Thymus (tissue), 11 donors: Measurements from ENCODE around the gene SLC15A1. TPM values are rescaled to one million over a fixed set of nuclear protein-coding genes. Genes with fewer than 3 reads are reported as not detected.

Source experiments
- DNase-seq, 9 donors: peaks; one replicate each; pipeline ENCODE4 v3.0.0-alpha.2; 2013; ENCODE audit warnings: low spot score in 9 of 9, low read depth in 6 of 9, missing footprints in 1 of 9
- H3K27ac ChIP-seq, 2 donors: one replicate each; pipeline ENCODE4 v1.5.1; 2013; ENCODE audit warnings: control low read depth in 1 of 2, low read depth in 1 of 2, low read length in 1 of 2, mild to moderate bottlenecking in 1 of 2, moderate library complexity in 1 of 2
- H3K27me3 ChIP-seq, 2 donors: one replicate each; pipeline ENCODE4 v1.5.1; 2013; ENCODE audit warnings: low read length in 1 of 2; ENCODE audit not compliant: control insufficient read depth in 2 of 2, insufficient read depth in 1 of 2
- H3K36me3 ChIP-seq, 2 donors: one replicate each; pipeline ENCODE4 v1.5.1; 2013; ENCODE audit warnings: low read length in 1 of 2, mild to moderate bottlenecking in 1 of 2, moderate library complexity in 1 of 2; ENCODE audit not compliant: control insufficient read depth in 2 of 2, insufficient read depth in 2 of 2
- H3K4me1 ChIP-seq, 2 donors: one replicate each; pipeline ENCODE4 v1.5.1; 2013; ENCODE audit warnings: low read length in 2 of 2; ENCODE audit not compliant: control insufficient read depth in 2 of 2, insufficient read depth in 2 of 2
- H3K4me3 ChIP-seq, 2 donors: one replicate each; pipeline ENCODE4 v1.5.1; 2013; ENCODE audit warnings: low read length in 2 of 2, control low read depth in 1 of 2, mild to moderate bottlenecking in 1 of 2
- H3K9me3 ChIP-seq, 2 donors: one replicate each; pipeline ENCODE4 v1.5.1; 2013; ENCODE audit warnings: low read length in 1 of 2, mild to moderate bottlenecking in 1 of 2; ENCODE audit not compliant: control insufficient read depth in 2 of 2, insufficient read depth in 1 of 2
- WGBS: extraction: QIAGEN DNeasy Blood & Tissue Kit; methylation state at CpG from one replicate; pipeline ENCODE4 v1.1.7; 2013; 5-methylcytosine and 5-hydroxymethylcytosine counted together
- polyA plus RNA-seq: library from polyadenylated mRNA; stranded (reverse); fragments of 200-250 nt; gene quantifications from one replicate; pipeline ENCODE4 v1.2.3, GENCODE V29; 2013
- total RNA-seq: library from RNA; stranded (reverse); fragments of 120-200 nt; gene quantifications from one replicate; pipeline ENCODE4 v1.2.4, GENCODE V29; 2013
- donor health status: healthy.

SLC15A1 gene
- total and polyA plus RNA-seq, 2 donors: 0.80 to 1.2 TPM

DNA sequence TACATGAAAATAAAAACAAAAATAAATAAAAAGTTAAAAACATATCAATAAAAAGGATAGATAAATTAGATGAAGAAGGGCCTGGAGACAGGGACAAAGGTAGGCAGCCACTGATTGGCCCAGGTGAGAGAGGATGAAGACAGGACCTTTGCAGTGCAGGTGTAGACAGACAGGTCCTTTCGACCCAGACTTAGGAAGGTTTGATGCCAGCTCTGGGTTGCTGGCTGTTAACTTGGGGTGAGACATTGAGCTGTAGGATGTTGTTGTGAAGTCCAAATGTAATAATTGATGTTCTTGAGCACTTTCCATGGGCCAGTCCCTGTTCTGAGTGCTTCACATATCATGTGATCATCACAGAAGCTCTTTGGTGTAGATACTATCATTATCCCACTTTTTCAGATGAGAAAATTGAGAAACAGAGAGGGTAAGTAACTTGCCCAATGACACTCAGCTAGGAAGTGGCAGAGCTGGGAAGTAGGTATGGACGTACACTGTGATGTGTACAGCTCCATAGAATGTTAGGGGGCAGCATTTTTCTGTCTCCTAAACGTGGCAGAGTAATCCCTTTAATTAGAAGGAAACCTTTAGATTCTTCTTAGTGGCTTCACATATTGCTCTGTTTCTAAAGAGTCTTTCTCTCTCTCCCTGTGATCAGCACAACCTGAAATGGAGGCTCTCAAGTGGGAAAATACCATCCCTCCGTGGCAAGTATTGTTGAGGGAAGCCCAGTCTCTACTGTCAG, 99.6 kb downstream of the SLC15A1 start:
- Histone ChIP-seq H3K9me3 (no peaks in the 10 kb centered on the region), H3K4me3 (no peak overlapping the region), H3K27me3 (peaks cover 0 to 3% of the 10 kb centered on the region in 2 donors), H3K27ac (no peak overlapping the region), H3K4me1 (peaks cover 0 to 4% of the 10 kb centered on the region in 2 donors), H3K36me3 (no peaks in the 10 kb centered on the region)
- WGBS: 53% methylated on average over 4 of the region's 4 CpGs
- no peak for DNase-seq

DNA sequence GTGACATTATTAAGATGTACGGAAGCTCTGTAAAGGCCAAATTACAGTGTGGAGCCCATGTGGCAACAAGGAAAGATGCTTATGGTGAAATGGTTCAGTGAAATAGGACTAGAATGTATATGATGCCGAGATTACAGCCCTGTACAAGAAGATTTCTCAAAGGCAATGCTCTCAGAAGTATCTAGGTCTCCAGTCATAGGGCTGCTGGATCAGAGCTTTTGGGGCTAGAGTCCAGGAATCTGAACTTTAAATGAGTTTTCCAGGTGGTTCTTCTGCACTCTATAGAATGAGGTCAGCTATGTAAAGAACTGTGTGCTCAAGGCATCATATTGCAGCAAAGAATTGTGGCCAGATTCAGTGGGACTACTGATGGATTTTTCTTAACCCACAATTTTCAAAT, 100.2 kb downstream of the SLC15A1 start:
- Histone ChIP-seq H3K4me3 (no peak overlapping the region), H3K27ac (no peak overlapping the region), H3K9me3 (no peaks in the 10 kb centered on the region), H3K36me3 (no peaks in the 10 kb centered on the region), H3K4me1 (peaks cover 0 to 4% of the 10 kb centered on the region in 2 donors), H3K27me3 (peaks cover 0 to 3% of the 10 kb centered on the region in 2 donors)
- WGBS: 77% methylated on average over 2 of the region's 2 CpGs
- DNase-seq: no peak

DNA sequence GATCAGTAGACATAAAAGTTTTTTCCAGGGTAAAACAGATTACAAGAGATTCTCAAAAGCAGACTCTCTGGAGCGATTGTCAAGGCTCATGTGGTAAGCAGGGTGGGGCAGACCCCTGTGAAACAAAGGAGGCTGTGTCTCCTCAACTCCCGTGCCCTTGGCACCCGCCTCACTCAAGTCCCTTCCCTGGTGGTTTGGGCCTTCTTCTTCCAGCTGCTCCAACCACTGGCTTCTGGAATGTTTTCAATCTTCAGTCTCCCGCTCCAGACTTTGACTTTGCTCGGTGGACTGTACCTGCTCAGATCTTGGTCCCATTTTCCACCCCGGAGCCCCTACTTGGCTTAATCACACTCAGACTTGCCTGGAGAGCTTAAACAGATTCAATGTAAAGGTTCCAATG, 100.7 kb downstream of the SLC15A1 start:
- 82% methylated on average over 6 of the region's 6 CpGs for WGBS
- no peak overlapping the region for H3K27ac ChIP-seq

DNA sequence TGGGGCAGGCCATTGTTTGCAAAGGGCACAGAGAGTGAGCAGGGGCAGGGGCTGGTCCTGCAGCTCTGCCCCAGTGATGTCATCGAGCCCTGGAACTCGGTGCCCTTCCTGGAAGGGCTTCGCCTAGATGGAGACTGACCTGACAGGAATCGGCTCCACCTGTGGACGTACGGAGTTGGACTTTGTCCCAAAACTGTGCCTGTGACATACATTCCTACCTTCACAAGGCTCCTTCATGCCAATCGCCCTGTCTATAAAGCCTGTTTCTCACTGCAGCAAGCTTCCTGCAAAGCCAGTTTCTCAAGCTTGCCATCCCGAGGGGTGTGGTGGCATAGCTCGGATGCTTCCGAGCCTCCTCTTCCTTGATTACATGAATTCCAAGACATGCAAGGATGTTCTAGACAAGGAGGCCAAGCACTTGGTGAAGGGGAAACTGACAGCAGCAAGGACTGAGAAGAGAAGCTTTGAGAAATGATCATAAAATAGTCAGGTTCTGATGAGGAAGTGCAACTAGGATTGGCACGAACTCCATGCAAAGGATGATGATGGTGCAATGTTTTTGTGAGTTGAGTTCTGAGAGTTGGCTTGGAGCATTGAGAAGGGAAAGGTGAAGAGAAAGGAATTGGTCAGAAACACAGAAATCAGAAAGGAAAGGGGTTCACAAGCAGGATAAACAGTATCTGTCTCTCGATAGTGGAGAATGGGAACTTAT, 101.9 kb downstream of the SLC15A1 start:
- no peaks in the 10 kb centered on the region for H3K9me3 ChIP-seq
- no peak for DNase-seq
- peaks cover 0 to 4% of the 10 kb centered on the region in 2 donors for H3K4me1 ChIP-seq
- peaks cover 0 to 3% of the 10 kb centered on the region in 2 donors for H3K27me3 ChIP-seq
- 85% methylated on average over 12 of the region's 12 CpGs for WGBS
- no peak overlapping the region for H3K27ac ChIP-seq
- no peaks in the 10 kb centered on the region for H3K36me3 ChIP-seq
- no peak overlapping the region for H3K4me3 ChIP-seq

More for the DNA sequence above, 100.7 kb downstream of the SLC15A1 start:
- Histone ChIP-seq H3K4me1 (peaks cover 0 to 4% of the 10 kb centered on the region in 2 donors), H3K27me3 (peaks cover 0 to 3% of the 10 kb centered on the region in 2 donors), H3K4me3 (no peak overlapping the region), H3K9me3 (no peaks in the 10 kb centered on the region), H3K36me3 (no peaks in the 10 kb centered on the region)
- DNase-seq: no peak

DNA sequence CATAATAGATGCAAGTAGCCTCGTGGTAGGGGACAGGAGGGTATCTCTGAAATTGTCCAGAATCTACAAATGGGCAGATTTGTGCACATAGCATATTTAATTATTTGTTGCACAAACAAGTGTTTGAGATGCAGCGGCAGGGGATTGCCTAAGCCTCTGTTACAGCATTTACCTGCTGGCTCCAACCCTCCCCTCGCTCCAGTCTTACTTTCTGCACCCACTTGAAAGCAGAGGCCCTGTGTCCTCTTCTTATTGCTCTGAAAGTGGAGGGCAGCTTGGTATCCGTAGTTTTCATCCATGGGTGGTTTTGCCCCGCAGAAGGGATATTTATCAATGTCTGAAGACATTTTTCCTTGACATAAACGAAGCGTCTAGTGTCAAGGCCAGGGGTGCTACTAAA, 102.6 kb downstream of the SLC15A1 start:
- Histone ChIP-seq H3K36me3 (no peaks in the 10 kb centered on the region), H3K4me1 (peaks cover 0 to 4% of the 10 kb centered on the region in 2 donors), H3K27me3 (peaks cover 0 to 3% of the 10 kb centered on the region in 2 donors), H3K27ac (no peak overlapping the region), H3K4me3 (no peak overlapping the region), H3K9me3 (no peaks in the 10 kb centered on the region)
- DNase-seq: no peak
- 97% methylated on average over 7 of the region's 7 CpGs for WGBS

DNA sequence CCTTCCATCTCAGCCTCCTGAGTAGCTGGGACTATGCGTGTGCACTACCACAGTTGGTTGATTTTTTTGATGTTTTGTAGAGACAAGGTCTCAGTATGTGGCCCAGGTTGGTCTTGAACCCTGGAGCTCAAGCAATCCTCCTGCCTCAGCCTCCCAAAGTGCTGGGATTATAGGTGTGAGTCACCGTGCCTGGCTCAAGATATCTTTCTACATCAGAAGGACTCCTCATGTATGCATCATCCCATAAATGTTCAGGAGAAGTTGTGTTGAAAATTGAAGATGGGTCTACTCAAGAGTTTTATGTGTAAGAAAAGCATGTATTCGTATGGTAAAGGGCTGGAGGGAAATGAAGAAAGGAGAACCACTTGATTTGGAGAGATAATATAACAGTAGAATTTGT, 103.8 kb downstream of the SLC15A1 start:
- no peak for DNase-seq
- Histone ChIP-seq H3K4me1 (peaks cover 0 to 4% of the 10 kb centered on the region in 2 donors), H3K36me3 (no peaks in the 10 kb centered on the region), H3K27ac (no peak overlapping the region), H3K27me3 (peaks cover 0 to 1% of the 10 kb centered on the region in 2 donors), H3K4me3 (no peak overlapping the region), H3K9me3 (no peaks in the 10 kb centered on the region)
- WGBS: 82% methylated on average over 3 of the region's 3 CpGs

DNA sequence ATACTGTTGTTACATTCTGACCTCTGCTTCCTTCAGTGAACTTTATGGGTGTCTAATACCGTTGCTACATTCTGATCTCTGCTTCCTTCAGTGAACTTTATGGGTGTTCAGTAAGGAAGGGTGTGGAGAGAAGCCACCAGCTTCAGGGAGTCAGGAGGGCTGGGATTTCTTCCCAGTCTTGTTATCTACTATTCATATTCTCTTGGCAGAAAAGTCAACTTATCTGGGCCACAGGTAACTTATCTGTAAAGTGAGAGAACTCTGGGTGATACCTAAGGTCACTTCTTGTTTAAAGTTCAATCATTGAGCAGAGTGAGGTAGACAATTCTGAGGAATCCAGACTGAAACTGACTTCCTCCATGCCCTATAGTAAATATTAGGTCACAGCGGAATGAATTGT, 104.3 kb downstream of the SLC15A1 start:
- no peaks in the 10 kb centered on the region for H3K27me3 ChIP-seq
- H3K4me1 ChIP-seq: peaks cover 0 to 1% of the 10 kb centered on the region in 2 donors
- H3K4me3 ChIP-seq: no peak overlapping the region
- H3K27ac ChIP-seq: no peak overlapping the region
- DNase-seq: no peak
- H3K9me3 ChIP-seq: no peaks in the 10 kb centered on the region
- no peaks in the 10 kb centered on the region for H3K36me3 ChIP-seq
- WGBS: 91% methylated on average over 2 of the region's 2 CpGs

DNA sequence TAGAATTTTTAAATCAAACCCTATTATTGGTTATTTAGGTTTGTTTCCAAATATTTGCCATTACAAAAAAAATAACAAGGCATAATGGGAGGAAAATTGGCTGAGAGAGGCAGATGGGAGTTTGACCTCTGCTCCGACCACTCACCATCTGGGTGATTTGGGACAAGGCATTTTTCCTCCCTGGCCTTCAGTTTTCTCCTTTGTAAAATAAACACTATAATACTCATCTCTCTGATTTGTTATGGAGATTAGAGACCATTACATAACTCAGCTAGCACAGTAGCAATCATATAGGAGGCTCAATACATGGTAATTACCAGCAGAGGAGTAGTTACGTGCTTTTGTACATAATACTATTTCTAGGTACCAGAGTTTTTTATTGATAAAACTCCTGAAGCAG, 105.4 kb downstream of the SLC15A1 start:
- Histone ChIP-seq H3K4me1 (no peaks in the 10 kb centered on the region), H3K9me3 (no peaks in the 10 kb centered on the region), H3K27me3 (no peaks in the 10 kb centered on the region), H3K27ac (no peak overlapping the region), H3K4me3 (no peak overlapping the region), H3K36me3 (no peaks in the 10 kb centered on the region)
- no peak for DNase-seq
- WGBS: 98% methylated on average over 2 of the region's 2 CpGs

DNA sequence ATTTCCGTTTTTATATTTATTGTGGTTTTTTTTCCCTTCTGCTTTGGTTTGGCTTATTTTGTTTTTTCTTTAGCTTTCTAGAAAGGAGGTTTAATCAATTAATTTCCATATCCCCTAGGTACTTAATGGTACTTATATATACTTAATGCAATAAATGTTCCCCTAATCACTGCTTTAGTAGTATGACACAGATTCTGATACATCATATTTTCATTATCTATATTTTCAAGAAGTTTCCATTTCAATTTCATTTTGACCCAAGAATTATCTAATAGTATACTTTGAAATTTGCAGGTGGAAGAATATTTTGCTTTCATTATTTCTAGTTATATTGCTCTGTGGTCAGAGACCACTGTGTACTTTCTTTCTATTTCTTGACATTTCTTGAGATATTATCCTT, 109.0 kb downstream of the SLC15A1 start:
- H3K36me3 ChIP-seq: no peaks in the 10 kb centered on the region
- 89% methylated on average over 1 of the region's 1 CpG for WGBS
- DNase-seq: no peak

More for the DNA sequence above, 109.0 kb downstream of the SLC15A1 start:
- Histone ChIP-seq H3K4me1 (no peaks in the 10 kb centered on the region), H3K27me3 (no peaks in the 10 kb centered on the region), H3K9me3 (no peaks in the 10 kb centered on the region), H3K4me3 (no peak overlapping the region), H3K27ac (no peak overlapping the region)
